Lung microvascular endothelial cell (primary cell): ENCODE data around the gene EOMES. TPM values are rescaled to one million over a fixed set of nuclear protein-coding genes. Genes with fewer than 3 reads are reported as not detected.

Source experiments
- DNase-seq, 2 donors: peaks; one replicate each; pipeline versions ENCODE4 v3.0.0 to v3.0.0-alpha.2; 2010; ENCODE audit warnings: low read depth in 2 of 2
- total RNA-seq: library from RNA; depleted of rRNA; stranded (reverse); fragments of >200 nt; gene quantifications from 2 replicates; pipeline ENCODE4 v1.2.1, GENCODE V29; 2014

Gene EOMES
- total RNA-seq, 1 donor from 2014 or later: not detected

DNA sequence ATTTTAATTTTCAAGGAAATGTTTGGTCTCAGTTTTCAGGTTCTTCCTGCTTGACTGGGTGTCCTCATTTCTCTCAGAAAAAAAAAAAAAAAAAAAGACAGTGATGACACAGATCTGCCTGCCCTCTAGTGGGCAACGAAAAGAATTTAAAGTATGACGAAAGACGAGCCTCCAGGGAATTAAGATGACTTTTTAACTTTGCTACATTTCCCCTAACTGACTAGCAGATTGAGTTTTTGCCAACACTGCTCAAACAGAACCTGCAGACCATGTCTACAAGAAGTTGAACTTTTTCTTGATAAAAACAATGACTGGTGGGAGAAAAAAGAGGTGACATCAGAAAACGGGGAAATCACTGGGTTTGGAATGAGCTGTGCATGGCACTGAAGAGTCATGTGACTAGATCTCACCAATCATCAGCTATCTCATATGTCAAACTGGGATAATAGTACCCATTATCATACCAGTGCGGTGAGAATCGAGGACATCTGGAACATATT is 40.8 kb downstream of the EOMES start:
- DNase-seq: peak; percentile 79 to 80

DNA sequence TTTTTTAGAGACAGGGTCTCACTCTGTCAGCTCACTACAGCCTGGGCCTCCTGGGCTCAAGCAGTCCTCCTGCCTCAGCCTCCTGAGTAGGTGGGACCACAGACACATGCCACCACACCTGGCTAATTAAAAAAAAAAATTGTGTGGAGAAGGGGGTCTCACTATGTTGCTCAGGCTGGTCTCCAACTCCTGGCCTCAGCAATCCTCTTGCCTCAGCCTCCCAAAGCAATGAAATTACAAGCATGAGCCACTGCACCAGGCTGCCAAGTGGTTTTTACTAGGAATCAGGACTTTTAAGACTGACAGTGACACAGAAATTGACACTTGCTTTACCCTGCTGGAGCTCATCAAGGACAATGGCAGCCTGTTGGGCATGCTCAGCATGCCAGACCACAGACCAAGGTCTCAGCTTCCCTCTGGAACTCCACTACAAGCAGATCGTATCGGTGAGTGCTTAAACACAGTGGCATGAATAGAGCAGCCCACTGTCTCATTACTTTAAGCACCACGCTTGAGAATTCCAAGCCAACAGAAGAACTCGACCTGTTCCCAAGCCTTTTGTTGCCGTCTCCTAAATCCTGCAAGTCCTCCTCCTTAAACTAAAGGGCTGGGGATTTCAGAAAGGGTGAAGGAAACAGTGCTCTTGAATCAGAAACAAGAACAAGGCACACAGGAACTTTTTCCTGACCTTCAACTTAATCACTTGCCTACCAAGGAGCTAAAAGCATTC is 41.4 kb downstream of the EOMES start:
- no peak for DNase-seq

DNA sequence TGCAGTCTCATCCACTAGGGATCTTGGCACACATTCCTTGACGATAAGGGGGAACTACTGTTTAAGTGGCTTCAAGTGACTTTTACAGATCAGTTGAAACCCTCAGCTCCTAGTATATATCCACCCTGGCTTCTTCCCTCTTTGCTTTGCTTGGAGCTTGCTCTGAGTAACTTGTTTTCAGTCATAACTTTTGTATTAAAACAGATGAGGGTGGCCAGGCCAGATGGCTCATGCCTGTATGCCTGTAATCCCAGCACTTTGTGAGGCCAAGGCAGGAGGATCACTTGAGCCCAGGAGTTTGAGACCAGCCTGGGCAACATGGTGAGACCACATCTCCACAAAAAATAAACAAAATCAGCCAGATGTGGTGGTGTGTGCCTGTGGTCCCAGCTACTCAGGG is 42.4 kb downstream of the EOMES start:
- no peak for DNase-seq

DNA sequence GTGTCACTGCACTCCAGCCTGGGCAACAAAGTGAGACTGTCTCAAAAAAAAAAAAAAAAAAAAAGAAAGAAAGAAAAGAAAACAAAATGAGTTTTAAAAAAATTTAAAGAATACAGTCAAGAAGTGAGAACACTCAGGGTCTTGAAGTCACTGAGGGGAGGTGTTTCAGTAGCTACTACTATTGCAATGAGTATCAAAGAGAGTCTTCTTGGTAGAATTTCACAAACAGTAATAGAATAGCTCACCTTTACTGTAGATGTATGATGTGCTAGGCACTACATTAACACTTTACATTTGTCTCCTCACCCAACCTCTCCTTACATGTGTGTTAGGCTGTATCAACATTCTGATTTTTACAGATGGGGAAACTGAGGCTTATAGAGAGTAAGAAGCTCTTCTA is 43.9 kb downstream of the EOMES start:
- no peak for DNase-seq

DNA sequence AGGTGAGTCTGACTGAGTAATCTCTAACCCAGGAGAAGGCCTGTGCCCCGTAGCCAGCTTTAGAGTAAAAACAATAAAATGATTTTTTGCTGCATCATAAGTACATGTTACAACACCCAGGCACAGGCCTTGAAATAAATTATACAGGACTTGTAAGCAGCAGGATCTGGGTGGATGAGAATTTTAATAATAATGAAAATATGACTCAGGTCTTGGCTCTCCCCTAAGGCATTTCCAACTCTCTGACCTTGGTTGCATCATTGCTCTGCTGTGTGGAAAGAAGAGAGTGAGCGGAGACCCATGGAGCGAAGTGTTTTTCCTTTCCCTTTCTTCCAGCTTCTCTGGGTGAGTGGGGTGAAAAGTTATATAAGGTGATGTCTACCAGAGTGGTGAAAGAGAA is 44.6 kb downstream of the EOMES start:
- DNase-seq: peak; percentile 6 to 75

DNA sequence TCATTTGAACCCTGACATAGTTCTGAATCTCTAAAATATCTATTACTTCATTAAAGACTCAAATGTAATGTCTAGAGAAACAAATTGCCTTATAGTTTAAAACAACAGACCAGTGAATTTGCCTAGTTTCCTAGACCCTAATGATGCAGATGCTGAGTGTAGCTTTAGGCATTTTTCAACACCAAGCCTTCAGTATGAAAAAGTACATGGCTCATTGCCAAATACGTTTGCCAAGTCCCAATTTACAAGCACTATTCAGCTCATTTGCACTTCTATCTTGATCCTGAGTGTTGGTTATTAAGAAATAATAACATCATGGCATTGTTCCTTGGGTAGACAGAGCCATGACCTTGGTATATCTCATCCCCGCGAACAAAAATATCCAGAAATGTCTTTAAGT is 46.8 kb downstream of the EOMES start:
- DNase-seq: peak; percentile 69 to 79

DNA sequence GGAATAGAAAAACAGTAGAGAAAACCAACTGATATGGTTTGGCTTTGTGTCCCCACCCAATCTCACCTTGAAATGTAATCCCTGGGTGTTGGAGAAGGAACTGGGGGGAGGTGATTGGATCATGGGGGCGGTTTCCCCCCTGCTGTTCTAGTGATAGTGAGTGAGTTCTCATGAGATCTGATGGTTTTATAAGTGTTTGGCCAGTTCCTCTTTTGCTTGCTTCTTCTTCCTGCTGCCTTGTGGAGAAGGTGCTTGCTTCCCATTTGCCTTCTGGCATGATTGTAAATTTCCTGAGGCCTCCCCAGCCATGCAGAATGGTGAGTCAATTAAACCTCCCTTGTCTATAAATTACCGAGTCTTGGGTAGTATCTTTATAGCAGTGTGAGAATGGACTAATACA is 48.4 kb downstream of the EOMES start:
- DNase-seq: no peak

DNA sequence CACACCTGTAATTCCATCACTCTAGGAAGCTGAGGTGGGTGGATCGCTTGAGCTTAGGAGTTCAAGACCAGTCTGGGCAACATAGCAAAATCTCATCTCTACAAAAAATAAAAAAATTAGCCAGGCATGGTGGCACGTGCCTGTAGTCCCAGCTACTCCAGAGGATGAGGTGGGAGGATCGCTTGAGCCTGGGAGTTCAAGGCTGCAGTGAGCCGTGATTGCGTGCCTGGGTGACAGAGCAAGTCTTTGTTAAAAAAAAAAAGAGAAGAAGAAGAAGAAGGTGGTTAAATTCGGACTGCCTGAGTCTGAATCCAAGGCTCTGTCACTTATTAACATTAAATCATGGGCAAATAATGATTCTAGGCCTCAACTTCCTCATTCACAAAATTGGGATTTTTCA is 51.0 kb downstream of the EOMES start:
- no peak for DNase-seq

DNA sequence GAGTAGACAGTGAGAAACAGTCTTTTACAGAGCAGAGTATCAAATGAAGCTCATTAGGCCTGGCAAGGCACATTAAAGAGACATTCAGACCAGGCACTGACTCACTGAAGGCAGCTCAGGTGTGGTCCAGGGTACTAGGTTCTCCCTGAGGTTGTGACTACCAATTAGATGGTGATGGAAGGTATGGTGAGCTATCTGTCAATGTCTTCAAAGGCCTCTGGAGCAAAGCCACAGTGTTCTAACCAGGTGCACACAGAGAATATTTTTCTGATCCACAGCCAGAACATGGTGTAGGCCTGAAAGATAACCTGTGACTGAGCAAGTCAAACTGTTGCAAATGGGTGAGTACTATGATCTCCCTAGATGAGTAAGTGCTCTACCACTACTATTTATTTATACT is 51.5 kb downstream of the EOMES start:
- DNase-seq: no peak

DNA sequence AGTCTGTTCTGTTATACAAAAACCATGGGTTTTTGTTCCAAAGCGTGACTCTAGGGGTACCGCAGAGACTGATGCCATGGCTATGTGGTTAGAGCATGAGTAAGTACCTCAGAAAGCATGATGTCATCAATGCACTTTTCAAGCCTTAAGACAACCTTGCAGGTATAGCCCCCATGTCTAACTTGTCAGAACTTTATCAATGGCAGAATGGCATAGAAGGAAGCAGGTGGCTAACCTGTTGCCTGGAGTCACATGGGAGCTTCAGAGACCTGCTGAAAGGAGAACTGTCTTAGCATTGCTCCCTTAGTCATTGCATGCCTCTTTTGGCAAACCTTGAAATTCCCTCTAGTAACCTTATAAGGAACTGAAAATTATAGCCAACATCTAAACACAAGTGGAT is 52.5 kb downstream of the EOMES start:
- DNase-seq: no peak

DNA sequence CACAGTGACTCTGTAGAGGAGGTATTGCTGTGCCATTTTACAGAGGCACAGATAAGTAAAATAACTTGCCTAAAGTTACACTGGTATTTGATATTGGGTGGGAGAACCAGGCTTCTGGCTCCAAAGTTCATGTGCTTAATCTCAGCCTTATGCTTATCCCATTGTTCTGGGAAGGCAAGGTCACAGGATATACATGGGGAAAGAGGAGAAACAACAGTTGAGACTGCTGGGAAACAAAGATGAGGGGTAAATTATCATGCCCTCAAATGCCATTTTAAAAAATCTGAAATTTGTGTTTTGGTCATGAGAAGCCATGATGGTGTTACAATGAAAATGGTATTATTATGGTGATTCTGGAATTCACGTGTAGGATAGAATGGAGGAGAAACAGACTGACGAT is 54.4 kb downstream of the EOMES start:
- no peak for DNase-seq

DNA sequence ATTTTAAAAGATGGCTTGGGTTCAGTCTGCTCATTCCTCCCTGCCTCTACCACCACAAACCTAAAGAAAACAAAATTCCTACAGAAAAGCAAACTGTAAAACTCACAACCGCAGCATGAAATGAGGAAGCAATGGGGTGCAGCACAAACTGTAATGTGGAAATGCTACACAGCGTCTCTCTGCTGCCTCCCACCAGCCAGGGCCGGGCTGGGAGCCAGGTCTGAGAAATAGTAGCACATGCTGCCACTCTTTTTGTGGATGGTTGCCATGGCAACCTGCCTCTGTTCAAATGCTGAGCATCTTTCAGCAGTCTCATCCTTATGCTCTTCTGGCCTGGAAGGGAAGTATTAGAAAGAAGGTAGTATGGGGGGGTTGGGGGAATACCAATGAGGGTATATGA is 55.4 kb downstream of the EOMES start:
- DNase-seq: peak in 1 of 2 donors; percentile 69

DNA sequence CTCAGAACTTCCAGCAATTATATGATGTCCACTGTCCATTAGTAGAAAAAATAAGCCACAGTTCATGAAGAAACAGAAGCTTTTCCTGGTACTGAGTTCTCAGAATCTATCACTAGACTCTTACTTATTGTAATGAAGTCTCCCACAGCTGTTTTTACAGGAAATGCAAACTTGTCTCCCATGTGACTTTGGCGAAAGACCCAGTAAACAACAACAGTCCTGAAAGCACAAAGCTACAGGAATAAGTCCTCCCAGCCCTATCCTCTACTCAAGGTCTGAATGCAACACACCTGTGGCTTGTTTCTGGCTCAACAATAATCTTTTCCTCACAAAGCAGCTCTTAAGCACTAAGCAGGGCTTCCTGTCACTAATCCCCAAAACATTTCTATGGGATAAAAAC is 55.9 kb downstream of the EOMES start:
- no peak for DNase-seq

Other genes with a start within 250 kb of the EOMES start
- 26.8 and 39.1 TPM in 2 replicates for gene SLC4A7, start 237.9 kb downstream of the EOMES start, total RNA-seq